ENCODE results near the gene PPP4R1. TPM values are rescaled to one million over a fixed set of nuclear protein-coding genes. Genes with fewer than 3 reads are reported as not detected.

PPP4R1 gene
- total RNA-seq, 1 donor from 2014 or later, result 114 TPM

GRCh38 chr18:9616049-9616448, 1.7 kb upstream of the PPP4R1 start:
- Histone ChIP-seq H3K27ac (peak overlapping the region; percentile 98), H3K4me3 (no peak overlapping the region), H3K27me3 (ENCODE audit: low read depth) (no peaks in the 10 kb centered on the region), H3K4me1 (peaks cover 51% of the 10 kb centered on the region), H3K36me3 (peaks cover 10% of the 10 kb centered on the region), H3K9me3 (no peaks in the 10 kb centered on the region)
- TF ChIP-seq, protein P1, sequence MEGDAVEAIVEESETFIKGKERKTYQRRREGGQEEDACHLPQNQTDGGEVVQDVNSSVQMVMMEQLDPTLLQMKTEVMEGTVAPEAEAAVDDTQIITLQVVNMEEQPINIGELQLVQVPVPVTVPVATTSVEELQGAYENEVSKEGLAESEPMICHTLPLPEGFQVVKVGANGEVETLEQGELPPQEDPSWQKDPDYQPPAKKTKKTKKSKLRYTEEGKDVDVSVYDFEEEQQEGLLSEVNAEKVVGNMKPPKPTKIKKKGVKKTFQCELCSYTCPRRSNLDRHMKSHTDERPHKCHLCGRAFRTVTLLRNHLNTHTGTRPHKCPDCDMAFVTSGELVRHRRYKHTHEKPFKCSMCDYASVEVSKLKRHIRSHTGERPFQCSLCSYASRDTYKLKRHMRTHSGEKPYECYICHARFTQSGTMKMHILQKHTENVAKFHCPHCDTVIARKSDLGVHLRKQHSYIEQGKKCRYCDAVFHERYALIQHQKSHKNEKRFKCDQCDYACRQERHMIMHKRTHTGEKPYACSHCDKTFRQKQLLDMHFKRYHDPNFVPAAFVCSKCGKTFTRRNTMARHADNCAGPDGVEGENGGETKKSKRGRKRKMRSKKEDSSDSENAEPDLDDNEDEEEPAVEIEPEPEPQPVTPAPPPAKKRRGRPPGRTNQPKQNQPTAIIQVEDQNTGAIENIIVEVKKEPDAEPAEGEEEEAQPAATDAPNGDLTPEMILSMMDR (IDR thresholded peaks at IDR 0.05), result no peak
- intact Hi-C loops (cut with DNase I), result no loop called here
- DNase-seq, result no peak
- ATAC-seq, result no peak

DNA sequence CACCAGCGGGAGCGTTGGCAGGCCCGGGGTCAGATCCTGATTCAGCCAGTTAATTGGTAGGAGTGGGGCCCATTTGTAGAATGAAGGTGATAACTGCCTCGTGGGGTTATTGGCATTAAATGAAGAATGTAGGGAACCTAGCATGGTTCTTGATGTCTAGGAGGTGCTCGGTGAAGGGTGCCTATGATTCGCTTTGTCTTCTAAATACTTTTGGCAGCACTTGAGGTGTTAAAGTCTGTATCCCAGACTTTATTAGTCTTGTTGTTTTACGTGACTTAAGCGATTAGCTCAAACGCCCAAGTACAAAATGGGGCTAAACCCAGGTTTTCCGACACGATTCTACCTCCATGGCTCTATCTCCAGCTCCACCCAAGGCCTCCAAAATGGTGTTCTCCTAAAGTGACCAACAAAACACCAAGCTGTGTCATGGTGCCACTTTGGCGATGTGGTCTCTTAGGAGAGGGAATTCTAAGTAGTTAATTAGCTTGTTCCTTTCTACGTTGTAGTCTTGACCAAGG, 980 bp upstream of the PPP4R1 start:
- no peaks in the 10 kb centered on the region for H3K27me3 ChIP-seq (ENCODE audit: low read depth)
- TF ChIP-seq, protein P1 (IDR thresholded peaks at IDR 0.05), result no peak
- no peaks in the 10 kb centered on the region for H3K9me3 ChIP-seq
- peak overlapping the region; percentile 72 for H3K4me3 ChIP-seq
- peak overlapping the region; percentile 98 for H3K27ac ChIP-seq
- peaks cover 54% of the 10 kb centered on the region for H3K4me1 ChIP-seq
- intact Hi-C loops (cut with DNase I), result no loop called here
- DNase-seq (no peak), ATAC-seq (no peak)
- peaks cover 18% of the 10 kb centered on the region for H3K36me3 ChIP-seq

DNA sequence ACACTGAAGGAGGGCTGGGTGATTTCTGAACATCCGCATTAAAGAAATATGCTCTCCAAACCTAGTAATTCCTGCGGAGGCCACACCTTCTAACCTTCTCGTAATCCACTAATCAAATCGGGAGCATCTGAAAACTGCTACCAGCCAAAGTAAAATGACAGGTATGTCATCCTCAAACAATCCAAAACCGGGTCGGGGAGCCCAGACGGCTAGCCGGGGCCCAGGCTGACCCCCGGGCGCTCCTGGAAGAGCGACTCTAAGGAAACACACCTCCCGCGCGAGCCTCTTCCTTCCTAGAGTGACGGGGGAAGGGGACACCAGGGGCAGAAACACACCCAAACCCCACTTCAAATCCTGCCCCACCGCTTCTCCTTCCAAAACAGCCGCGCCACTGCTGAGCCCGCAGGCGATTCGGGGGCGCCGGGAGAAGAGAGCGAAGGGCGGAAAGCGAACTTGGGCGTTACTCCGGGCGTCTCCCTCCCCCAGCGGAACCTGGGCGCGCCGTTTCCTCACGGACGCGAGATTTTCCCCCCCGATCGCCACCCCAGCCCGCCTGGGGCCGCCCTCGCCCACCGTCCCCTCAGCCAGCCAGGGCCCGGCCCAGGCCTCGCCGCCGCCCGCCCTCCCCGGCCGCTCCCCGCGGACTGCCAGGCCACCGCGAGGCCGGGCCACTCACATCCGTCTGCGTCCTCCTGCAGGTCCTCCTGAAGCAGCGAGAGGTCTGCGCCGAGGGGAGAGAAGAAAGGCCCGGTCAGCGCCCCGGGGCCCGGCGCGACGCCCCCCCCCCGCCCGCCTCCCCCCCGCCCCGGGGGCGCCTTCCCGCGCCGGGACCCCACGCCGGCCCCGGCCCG, 584 bp downstream of the PPP4R1 start:
- intact Hi-C loops (cut with DNase I), result no loop called here
- H3K4me1 ChIP-seq, result peaks cover 50% of the 10 kb centered on the region

GRCh38 chr18:9612977-9613376, 1.4 kb downstream of the PPP4R1 start:
- DNase-seq (no peak), ATAC-seq (no peak)
- intact Hi-C loops (cut with DNase I), result no loop called here
- TF ChIP-seq, protein P1 (IDR thresholded peaks at IDR 0.05), result no peak
- Histone ChIP-seq H3K9me3 (no peaks in the 10 kb centered on the region), H3K27ac (peak overlapping the region; percentile 98), H3K4me3 (peak overlapping the region; percentile 77), H3K4me1 (peaks cover 57% of the 10 kb centered on the region), H3K27me3 (ENCODE audit: low read depth) (no peaks in the 10 kb centered on the region), H3K36me3 (peaks cover 18% of the 10 kb centered on the region)

More for the DNA sequence above, 584 bp downstream of the PPP4R1 start:
- ATAC-seq (peak; percentile 74 to 75), DNase-seq (peak; percentile 82)
- no peaks in the 10 kb centered on the region for H3K27me3 ChIP-seq (ENCODE audit: low read depth)
- TF ChIP-seq, protein P1 (IDR thresholded peaks at IDR 0.05), result peak; percentile 11
- H3K4me3 ChIP-seq, result peak overlapping the region; percentile 77
- no peaks in the 10 kb centered on the region for H3K9me3 ChIP-seq
- peak overlapping the region; percentile 98 for H3K27ac ChIP-seq
- peaks cover 18% of the 10 kb centered on the region for H3K36me3 ChIP-seq

DNA sequence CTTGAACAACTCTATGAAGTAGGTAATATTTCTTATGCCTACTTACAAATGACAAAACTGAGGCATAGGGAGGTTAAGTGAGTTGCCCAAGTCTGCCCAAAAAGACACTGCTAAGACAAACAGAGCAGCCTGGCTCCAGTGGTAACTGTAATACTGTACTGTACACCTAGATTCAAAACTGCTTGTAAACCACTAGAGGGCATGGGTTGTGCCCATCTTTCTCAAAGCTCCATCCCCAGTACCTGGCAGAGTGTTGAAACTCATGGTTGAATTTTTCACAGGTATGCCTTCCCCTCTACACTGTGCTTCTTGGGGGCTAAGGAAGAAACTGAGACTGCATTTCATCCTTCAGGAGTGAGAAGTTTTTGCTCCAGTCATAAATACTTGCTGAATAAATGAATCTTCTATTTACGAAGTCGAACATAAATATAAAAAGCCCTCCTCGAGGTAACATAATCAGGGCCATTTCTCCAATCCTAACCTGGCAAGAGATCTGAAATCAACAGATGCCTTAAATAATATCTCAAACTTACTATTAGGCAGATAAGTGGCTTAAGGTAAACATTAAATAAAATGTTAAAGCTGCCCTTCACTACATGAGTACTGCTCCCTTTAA, 2.0 kb downstream of the PPP4R1 start:
- no peak for DNase-seq
- peaks cover 59% of the 10 kb centered on the region for H3K4me1 ChIP-seq

More for the DNA sequence above, 2.0 kb downstream of the PPP4R1 start:
- no peaks in the 10 kb centered on the region for H3K27me3 ChIP-seq (ENCODE audit: low read depth)
- intact Hi-C loops (cut with DNase I), result no loop called here
- H3K4me3 ChIP-seq, result peak overlapping the region; percentile 77
- H3K36me3 ChIP-seq, result peaks cover 18% of the 10 kb centered on the region
- peak overlapping the region; percentile 98 for H3K27ac ChIP-seq
- ATAC-seq, result peak; percentile 71
- TF ChIP-seq, protein P1 (IDR thresholded peaks at IDR 0.05), result peak; percentile 64
- H3K9me3 ChIP-seq, result no peaks in the 10 kb centered on the region
